Endothelial cell of umbilical vein (primary cell): ENCODE results near the gene PLEKHG2. TPM values are rescaled to one million over a fixed set of nuclear protein-coding genes. Genes with fewer than 3 reads are reported as not detected.

Experiments
- BruUV-seq: library from RNA; stranded (reverse); fragments of 400-500 nt; replicated peaks from 2 replicates; lab custom pipeline; 2021; lab: Mats Ljungman, UMichigan
- CTCF ChIA-PET: fragments of 300-600, 350-600 bp; sonication (Branson Sonifier 250); formaldehyde crosslinking; loops from one replicate; lab custom pipeline; 2021; ENCODE audit warnings: antibody characterized with exemption, inconsistent platforms; lab: Charles Lee
- POLR2A ChIA-PET: fragments of 300-600, 350-600 bp; sonication (Branson Sonifier 250); formaldehyde crosslinking; loops from one replicate; lab custom pipeline; 2021; ENCODE audit warnings: antibody characterized with exemption, inconsistent platforms; lab: Charles Lee
- DNase-seq: peaks from one replicate; pipeline ENCODE4 v3.0.0-alpha.2; 2011; ENCODE audit warnings: low read depth, low spot score
- FAIRE-seq: peaks from 2 replicates; lab custom pipeline; 2011; peaks lifted over from hg19 to GRCh38; lab: Jason Lieb, UNC
- H2AFZ ChIP-seq: 2 replicates; pipeline ENCODE4 v1.6.0; 2012; ENCODE audit warnings: low read depth, low read length, control low read depth, inconsistent platforms
- H3K27ac ChIP-seq: 2 replicates; pipeline ENCODE4 v1.5.1; 2011; ENCODE audit warnings: low read depth, mild to moderate bottlenecking, control low read depth, low read length, moderate library complexity; ENCODE audit not compliant: insufficient read depth
- H3K27me3 ChIP-seq, 2 experiments: 2 replicates each; pipeline versions ENCODE4 v1.6.0 to v1.6.1; 2011; ENCODE audit warnings: low read length in 2 of 2, mixed read lengths in 1 of 2; ENCODE audit not compliant: control insufficient read depth in 2 of 2, insufficient read depth in 2 of 2
- H3K36me3 ChIP-seq, 2 experiments: 2 replicates in 1 of 2; 3 replicates in 1 of 2; pipeline ENCODE4 v1.5.1; 2011; ENCODE audit warnings: low read length in 2 of 2, mild to moderate bottlenecking in 1 of 2, moderate library complexity in 1 of 2; ENCODE audit not compliant: control insufficient read depth in 2 of 2, insufficient read depth in 2 of 2; ENCODE audit errors: extremely low read depth in 1 of 2
- H3K4me1 ChIP-seq: 3 replicates; pipeline ENCODE4 v1.5.1; 2011; ENCODE audit warnings: mild to moderate bottlenecking, low read length; ENCODE audit not compliant: control insufficient read depth, insufficient read depth; ENCODE audit errors: extremely low read depth
- H3K4me2 ChIP-seq: 2 replicates; pipeline ENCODE4 v1.6.1; 2011; ENCODE audit warnings: low read length, control low read depth, mixed read lengths; ENCODE audit not compliant: insufficient read depth
- H3K4me3 ChIP-seq, 3 experiments: fragments of 200-600 bp in 1 of 3; sonication (generic), shearing (Covaris generic) in 1 of 3; replicated peaks in 1 of 3; 2 replicates each; pipeline ENCODE4 v1.5.1; 2011 to 2016; ENCODE audit warnings: control low read depth in 3 of 3, low read length in 3 of 3, mild to moderate bottlenecking in 2 of 3, inconsistent platforms in 1 of 3, low read depth in 1 of 3, moderate library complexity in 1 of 3; ENCODE audit not compliant: insufficient read depth in 1 of 3
- H3K79me2 ChIP-seq: 2 replicates; pipeline ENCODE4 v1.6.0; 2012; ENCODE audit warnings: low read length, inconsistent platforms; ENCODE audit not compliant: control insufficient read depth, insufficient read depth
- H3K9ac ChIP-seq: replicated peaks from 2 replicates; pipeline ENCODE3; 2011; ENCODE audit warnings: low read length, control low read depth; ENCODE audit not compliant: insufficient read depth; ENCODE audit errors: extremely low read depth
- H3K9me1 ChIP-seq: replicated peaks from 3 replicates; pipeline ENCODE4 v1.6.0; 2011; ENCODE audit warnings: mild to moderate bottlenecking, low read length; ENCODE audit not compliant: control insufficient read depth, insufficient read depth; ENCODE audit errors: extremely low read depth
- H3K9me3 ChIP-seq: replicated peaks from 2 replicates; pipeline ENCODE4 v1.5.1; 2012; ENCODE audit warnings: low read length, inconsistent platforms; ENCODE audit not compliant: control insufficient read depth, insufficient read depth
- H4K20me1 ChIP-seq: replicated peaks from 2 replicates; pipeline ENCODE3; 2011; ENCODE audit warnings: mild to moderate bottlenecking, low read length; ENCODE audit not compliant: control insufficient read depth, insufficient read depth; ENCODE audit errors: extremely low read depth
- CTCF ChIP-seq, 2 donors: IDR thresholded peaks; 1 replicate in 1 of 2; 2 replicates in 1 of 2; pipeline ENCODE4 v1.5.1; 2011; ENCODE audit warnings: low read length in 2 of 2, mild to moderate bottlenecking in 2 of 2, moderate library complexity in 2 of 2, control low read depth in 1 of 2, inconsistent platforms in 1 of 2, low read depth in 1 of 2; ENCODE audit not compliant: insufficient read depth in 1 of 2; ENCODE audit errors: extremely low read depth in 1 of 2
- MAX ChIP-seq: IDR thresholded peaks from 2 replicates; pipeline ENCODE4 v1.6.1; 2011; ENCODE audit not compliant: insufficient read depth, insufficient read length
- MYC ChIP-seq: IDR thresholded peaks from one replicate; pipeline ENCODE4 v1.6.1; 2011; ENCODE audit warnings: mild to moderate bottlenecking, low read depth, low read length
- POLR2AphosphoS5 ChIP-seq: IDR thresholded peaks from 2 replicates; pipeline ENCODE4 v1.6.1; 2012; ENCODE audit warnings: low read depth, mild to moderate bottlenecking, control low read depth, low read length, moderate library complexity; ENCODE audit not compliant: insufficient read depth
- dilution Hi-C: fragments of 300-500 bp; cut with MboI; formaldehyde crosslinking; loops from one replicate; pipeline ENCODE4 v1.15.0; 2019; ENCODE audit warnings: low sequenced_read_pairs; ENCODE audit not compliant: extremely low pct_ligation_motif_present
- intact Hi-C: fragments of 100-400 bp; cut with micrococcal nuclease; formaldehyde crosslinking; loops from one replicate; pipeline ENCODE4 v1.10.0; 2022
- polyA plus RNA-seq, 4 experiments: library from polyadenylated mRNA; depleted of rRNA in 3 of 4; stranded (reverse) in 3 of 4; unstranded in 1 of 4; fragments of >200 nt; gene quantifications; 2 replicates each; pipeline versions ENCODE4 v1.2.1 to v1.2.3, GENCODE V29; 2011 to 2012; ENCODE audit warnings: missing spikeins in 1 of 4
- total RNA-seq: library from RNA; stranded (reverse); gene quantifications from 2 replicates; pipeline ENCODE4 v1.2.3, GENCODE V29; 2021

Gene PLEKHG2
- total and polyA plus RNA-seq, 2 donors (not counting 3 experiments of a cell fraction or from before 2014, with no cell fraction given): 44.7 to 74.1 TPM

- no peaks in the 10 kb centered on the region for H4K20me1 ChIP-seq
- peak; percentile 94 for FAIRE-seq
- H3K36me3 ChIP-seq: peaks cover 0 to 15% of the 10 kb centered on the region in 2 experiments
- CTCF ChIA-PET: interaction anchor here (0.5 to 4.5 kb wide), 20 partner anchors 10 to 464 kb away, joined by 3 to 147 read pairs (median 3); partner anchors contain the start of genes EID2B, PLEKHG2, RPS16 and SAMD4B
- no peaks in the 10 kb centered on the region for H3K79me2 ChIP-seq
- intact Hi-C loops: loop anchor here (1.0 kb wide), 2 partner anchors 15 to 135 kb away; partner anchors contain the start of genes EID2B and PLEKHG2
- TF ChIP-seq CTCF (IDR thresholded peaks at IDR 0.05; ENCODE audit: extremely low read depth in 1 of 2, insufficient read depth in 1 of 2, low read depth in 1 of 2, low read length in 2 of 2) (peak; percentile 96 to 99), MAX (no peak), MYC (no peak), POLR2AphosphoS5 (peak; percentile 56)
- dilution Hi-C loops: no loop called here
- DNase-seq: peak; percentile 79
- H3K27ac ChIP-seq: peak overlapping the region; percentile 30
- H3K9ac ChIP-seq: no peak overlapping the region
- no peaks in the 10 kb centered on the region for H3K9me1 ChIP-seq
- peaks cover 8% of the 10 kb centered on the region for H3K4me1 ChIP-seq
- H3K9me3 ChIP-seq: no peaks in the 10 kb centered on the region
- POLR2A ChIA-PET: interaction anchor here (1.0 to 1.2 kb wide), 2 partner anchors 9 to 14 kb away, joined by 8 to 10 read pairs; partner anchors contain the start of gene ZFP36
- no peaks in the 10 kb centered on the region for H3K27me3 ChIP-seq
- BruUV-seq: no TSS peak
- no peak overlapping the region for H3K4me2 ChIP-seq
- H2AFZ ChIP-seq: no peak overlapping the region
- H3K4me3 ChIP-seq: no peak overlapping the region
Measured at GRCh38 chr19:39397360-39398296, 14.8 kb upstream of the PLEKHG2 start.
